Keratinocyte (primary cell): Measurements from ENCODE around the gene FRMD4B. TPM values are rescaled to one million over a fixed set of nuclear protein-coding genes. Genes with fewer than 3 reads are reported as not detected.

ENCODE experiments used
- DNase-seq: peaks from one replicate; pipeline ENCODE4 v3.0.0-alpha.2; 2011; ENCODE audit warnings: low read depth, missing footprints, low spot score
- FAIRE-seq: peaks from 2 replicates; lab custom pipeline; 2011; peaks lifted over from hg19 to GRCh38; lab: Jason Lieb, UNC
- H2AFZ ChIP-seq: 2 replicates; pipeline ENCODE4 v1.6.0; 2012; ENCODE audit warnings: low read length, control low read depth, inconsistent platforms; ENCODE audit not compliant: control insufficient read depth
- H3K27ac ChIP-seq: 2 replicates; pipeline ENCODE4 v1.5.1; 2011; ENCODE audit warnings: low read length; ENCODE audit not compliant: control insufficient read depth, insufficient read depth
- H3K27me3 ChIP-seq: 3 replicates; pipeline ENCODE4 v1.6.0; 2011; ENCODE audit warnings: low read length; ENCODE audit not compliant: control insufficient read depth, insufficient read depth; ENCODE audit errors: extremely low read depth
- H3K36me3 ChIP-seq, 2 experiments: 2 replicates in 1 of 2; 3 replicates in 1 of 2; pipeline ENCODE4 v1.5.1; 2011; ENCODE audit warnings: low read length in 2 of 2, mild to moderate bottlenecking in 1 of 2; ENCODE audit not compliant: control insufficient read depth in 2 of 2, insufficient read depth in 2 of 2; ENCODE audit errors: extremely low read depth in 1 of 2
- H3K4me1 ChIP-seq: 3 replicates; pipeline ENCODE4 v1.5.1; 2011; ENCODE audit warnings: low read length; ENCODE audit not compliant: control insufficient read depth, insufficient read depth; ENCODE audit errors: extremely low read depth
- H3K4me2 ChIP-seq: 3 replicates; pipeline ENCODE4 v1.6.0; 2011; ENCODE audit warnings: low read depth, low read length; ENCODE audit not compliant: control insufficient read depth, insufficient read depth; ENCODE audit errors: extremely low read depth
- H3K4me3 ChIP-seq, 3 experiments: fragments of 200-600 bp in 1 of 3; sonication (generic) in 1 of 3; 2 replicates in 2 of 3; 3 replicates in 1 of 3; pipeline ENCODE4 v1.5.1; 2011 to 2016; ENCODE audit warnings: low read length in 3 of 3, mild to moderate bottlenecking in 3 of 3, control low read depth in 2 of 3, inconsistent platforms in 1 of 3, low read depth in 1 of 3, mixed read lengths in 1 of 3, mixed run types in 1 of 3, moderate library complexity in 1 of 3; ENCODE audit not compliant: control insufficient read depth in 2 of 3, insufficient read depth in 2 of 3; ENCODE audit errors: extremely low read depth in 1 of 3
- H3K79me2 ChIP-seq: 2 replicates; pipeline ENCODE4 v1.6.0; 2012; ENCODE audit warnings: low read length; ENCODE audit not compliant: control insufficient read depth, insufficient read depth
- H3K9ac ChIP-seq: 3 replicates; pipeline ENCODE4 v1.6.0; 2011; ENCODE audit warnings: low read length; ENCODE audit not compliant: control insufficient read depth, insufficient read depth; ENCODE audit errors: extremely low read depth
- H3K9me1 ChIP-seq: 3 replicates; pipeline ENCODE4 v1.6.0; 2011; ENCODE audit warnings: low read length; ENCODE audit not compliant: control insufficient read depth, insufficient read depth; ENCODE audit errors: extremely low read depth
- H3K9me3 ChIP-seq: 2 replicates; pipeline ENCODE4 v1.5.1; 2012; ENCODE audit warnings: low read depth, low read length; ENCODE audit not compliant: control insufficient read depth
- H4K20me1 ChIP-seq: 3 replicates; pipeline ENCODE4 v1.6.0; 2011; ENCODE audit warnings: low read length; ENCODE audit not compliant: control insufficient read depth, insufficient read depth; ENCODE audit errors: extremely low read depth
- CTCF ChIP-seq, 3 experiments: IDR thresholded peaks in 1 of 3; conservative IDR thresholded peaks in 1 of 3; optimal IDR thresholded peaks in 1 of 3; 2 replicates in 2 of 3; 3 replicates in 1 of 3; pipeline versions ENCODE3 to v1.5.1; 2011; ENCODE audit warnings: low read length in 3 of 3, mild to moderate bottlenecking in 3 of 3, moderate library complexity in 2 of 3, control low read depth in 1 of 3, inconsistent platforms in 1 of 3; ENCODE audit not compliant: insufficient read depth in 2 of 3; ENCODE audit errors: extremely low read depth in 1 of 3
- EZH2 ChIP-seq: IDR thresholded peaks from one replicate; pipeline ENCODE4 v1.6.1; 2012; ENCODE audit warnings: inconsistent platforms, mild to moderate bottlenecking, low read length, moderate library complexity
- dilution Hi-C: fragments of 300-500 bp; cut with MboI; formaldehyde crosslinking; loops from one replicate; pipeline ENCODE4 v1.7.0; 2020; ENCODE audit warnings: low sequenced_read_pairs; ENCODE audit not compliant: extremely low pct_ligation_motif_present
- polyA plus RNA-seq, 5 experiments: library from polyadenylated mRNA; depleted of rRNA in 3 of 5; stranded (reverse) in 3 of 5; stranded (forward) in 1 of 5; unstranded in 1 of 5; fragments of >200 nt; gene quantifications; 1 replicate in 1 of 5; 2 replicates in 3 of 5; 3 replicates in 1 of 5; pipeline versions ENCODE4 v1.2.1 to v1.2.3, GENCODE V29; 2011 to 2012; ENCODE audit warnings: missing spikeins in 2 of 5, low read depth in 1 of 5, low replicate concordance in 1 of 5

Gene FRMD4B
- polyA plus RNA-seq, 1 donor (not counting 4 experiments of a cell fraction or from before 2014, with no cell fraction given) = 48.3 TPM

- DNase-seq (no peak), FAIRE-seq (no peak)
- no peaks in the 10 kb centered on the region for H3K4me1 ChIP-seq
- no peak overlapping the region for H2AFZ ChIP-seq
- no peak for TF ChIP-seq CTCF (optimal IDR thresholded peaks at IDR 0.05 in 1 of 3, IDR thresholded peaks at IDR 0.05 in 1 of 3, conservative IDR thresholded peaks at IDR 0.05 in 1 of 3; ENCODE audit: extremely low read depth in 1 of 3, insufficient read depth in 2 of 3, low read length in 3 of 3)
- no peak for TF ChIP-seq EZH2
- H3K9me1 ChIP-seq = no peaks in the 10 kb centered on the region
- H4K20me1 ChIP-seq = no peaks in the 10 kb centered on the region
- no peaks in the 10 kb centered on the region for H3K9me3 ChIP-seq
- H3K36me3 ChIP-seq = no peaks in the 10 kb centered on the region
- no peaks in the 10 kb centered on the region for H3K79me2 ChIP-seq
- no peak overlapping the region for H3K4me3 ChIP-seq
- no peak overlapping the region for H3K4me2 ChIP-seq
- dilution Hi-C loops = no loop called here
- no peaks in the 10 kb centered on the region for H3K27me3 ChIP-seq
- no peak overlapping the region for H3K9ac ChIP-seq
- no peak overlapping the region for H3K27ac ChIP-seq
Measured at GRCh38 chr3:69130689-69131088, 255.2 kb downstream of the FRMD4B start.

- no peak overlapping the region for H3K4me3 ChIP-seq
- H3K36me3 ChIP-seq = no peaks in the 10 kb centered on the region
- no peak overlapping the region for H3K9ac ChIP-seq
- dilution Hi-C loops = no loop called here
- H3K9me3 ChIP-seq = no peaks in the 10 kb centered on the region
- no peak for DNase-seq
- no peaks in the 10 kb centered on the region for H3K4me1 ChIP-seq
- TF ChIP-seq EZH2 (no peak), CTCF (optimal IDR thresholded peaks at IDR 0.05 in 1 of 3, IDR thresholded peaks at IDR 0.05 in 1 of 3, conservative IDR thresholded peaks at IDR 0.05 in 1 of 3; ENCODE audit: extremely low read depth in 1 of 3, insufficient read depth in 2 of 3, low read length in 3 of 3) (no peak)
- no peak overlapping the region for H2AFZ ChIP-seq
- H3K4me2 ChIP-seq = no peak overlapping the region
- no peak for FAIRE-seq
- H3K27ac ChIP-seq = no peak overlapping the region
- H4K20me1 ChIP-seq = no peaks in the 10 kb centered on the region
- no peaks in the 10 kb centered on the region for H3K79me2 ChIP-seq
- no peaks in the 10 kb centered on the region for H3K27me3 ChIP-seq
- H3K9me1 ChIP-seq = no peaks in the 10 kb centered on the region
Measured at GRCh38 chr3:69129531-69129930, 256.4 kb downstream of the FRMD4B start.
